Measurements from ENCODE around the gene MYBBP1A. TPM values are rescaled to one million over a fixed set of nuclear protein-coding genes. Genes with fewer than 3 reads are reported as not detected.

Gene MYBBP1A
- total RNA-seq, 1 donor from 2014 or later = 47.9 TPM

- Mint-ChIP-seq H3K36me3 (ENCODE audit: unreplicated experiment) (peaks cover 20% of the 10 kb centered on the region), H3K9me3 (ENCODE audit: unreplicated experiment) (no peaks in the 10 kb centered on the region), H3K4me3 (ENCODE audit: unreplicated experiment) (no peak overlapping the region), H3K27me3 (ENCODE audit: unreplicated experiment) (no peaks in the 10 kb centered on the region), H3K4me1 (ENCODE audit: unreplicated experiment) (no peaks in the 10 kb centered on the region), H3K27ac (ENCODE audit: unreplicated experiment) (no peak overlapping the region)
- no peak for TF ChIP-seq CTCF (IDR thresholded peaks at IDR 0.05)
- DNase-seq (ENCODE audit: extremely low spot score, unreplicated experiment) = no peak
These were observed 7.9 kb downstream of the MYBBP1A start for GRCh38 chr17:4547118-4547906.

- Mint-ChIP-seq H3K4me3 (ENCODE audit: unreplicated experiment) (no peak overlapping the region), H3K36me3 (ENCODE audit: unreplicated experiment) (peaks cover 20% of the 10 kb centered on the region), H3K9me3 (ENCODE audit: unreplicated experiment) (no peaks in the 10 kb centered on the region), H3K27ac (ENCODE audit: unreplicated experiment) (no peak overlapping the region), H3K4me1 (ENCODE audit: unreplicated experiment) (no peaks in the 10 kb centered on the region), H3K27me3 (ENCODE audit: unreplicated experiment) (no peaks in the 10 kb centered on the region)
- no peak for DNase-seq (ENCODE audit: extremely low spot score, unreplicated experiment)
- no peak for TF ChIP-seq CTCF (IDR thresholded peaks at IDR 0.05)
These were observed 9.8 kb downstream of the MYBBP1A start for GRCh38 chr17:4545217-4545951.

GRCh38 chr17:4544951-4545216 is 10.3 kb downstream of the MYBBP1A start:
- H3K36me3 Mint-ChIP-seq (ENCODE audit: unreplicated experiment) = peaks cover 16% of the 10 kb centered on the region
- no peak overlapping the region for H3K27ac Mint-ChIP-seq (ENCODE audit: unreplicated experiment)
- no peaks in the 10 kb centered on the region for H3K9me3 Mint-ChIP-seq (ENCODE audit: unreplicated experiment)
- H3K4me3 Mint-ChIP-seq (ENCODE audit: unreplicated experiment) = no peak overlapping the region
- DNase-seq (ENCODE audit: extremely low spot score, unreplicated experiment) = no peak
- no peaks in the 10 kb centered on the region for H3K4me1 Mint-ChIP-seq (ENCODE audit: unreplicated experiment)
- no peak for TF ChIP-seq CTCF (IDR thresholded peaks at IDR 0.05)
- no peaks in the 10 kb centered on the region for H3K27me3 Mint-ChIP-seq (ENCODE audit: unreplicated experiment)

- no peak for TF ChIP-seq CTCF (IDR thresholded peaks at IDR 0.05)
- DNase-seq (ENCODE audit: extremely low spot score, unreplicated experiment) = no peak
- Mint-ChIP-seq H3K9me3 (ENCODE audit: unreplicated experiment) (no peaks in the 10 kb centered on the region), H3K4me3 (ENCODE audit: unreplicated experiment) (no peak overlapping the region), H3K36me3 (ENCODE audit: unreplicated experiment) (peaks cover 18% of the 10 kb centered on the region), H3K27ac (ENCODE audit: unreplicated experiment) (no peak overlapping the region), H3K4me1 (ENCODE audit: unreplicated experiment) (no peaks in the 10 kb centered on the region), H3K27me3 (ENCODE audit: unreplicated experiment) (no peaks in the 10 kb centered on the region)
These were observed 10.8 kb downstream of the MYBBP1A start for GRCh38 chr17:4544135-4544950.
